ENCODE measurements around the gene MICB. TPM values are rescaled to one million over a fixed set of nuclear protein-coding genes. Genes with fewer than 3 reads are reported as not detected.
"Not testable (repeated sequence)": the region's sequence is repeated elsewhere in the genome, so short reads cannot be mapped to it uniquely, and the experiment has no call there.

The MICB gene
- total RNA-seq (ENCODE audit: low replicate concordance), result 0.14 and 0.86 TPM in 2 replicates
- long read RNA-seq, partial matches to known transcripts, result 0 of 3 reads
- long read RNA-seq, other reads (novel, unspliced or antisense), result 0 of 3 reads

DNA sequence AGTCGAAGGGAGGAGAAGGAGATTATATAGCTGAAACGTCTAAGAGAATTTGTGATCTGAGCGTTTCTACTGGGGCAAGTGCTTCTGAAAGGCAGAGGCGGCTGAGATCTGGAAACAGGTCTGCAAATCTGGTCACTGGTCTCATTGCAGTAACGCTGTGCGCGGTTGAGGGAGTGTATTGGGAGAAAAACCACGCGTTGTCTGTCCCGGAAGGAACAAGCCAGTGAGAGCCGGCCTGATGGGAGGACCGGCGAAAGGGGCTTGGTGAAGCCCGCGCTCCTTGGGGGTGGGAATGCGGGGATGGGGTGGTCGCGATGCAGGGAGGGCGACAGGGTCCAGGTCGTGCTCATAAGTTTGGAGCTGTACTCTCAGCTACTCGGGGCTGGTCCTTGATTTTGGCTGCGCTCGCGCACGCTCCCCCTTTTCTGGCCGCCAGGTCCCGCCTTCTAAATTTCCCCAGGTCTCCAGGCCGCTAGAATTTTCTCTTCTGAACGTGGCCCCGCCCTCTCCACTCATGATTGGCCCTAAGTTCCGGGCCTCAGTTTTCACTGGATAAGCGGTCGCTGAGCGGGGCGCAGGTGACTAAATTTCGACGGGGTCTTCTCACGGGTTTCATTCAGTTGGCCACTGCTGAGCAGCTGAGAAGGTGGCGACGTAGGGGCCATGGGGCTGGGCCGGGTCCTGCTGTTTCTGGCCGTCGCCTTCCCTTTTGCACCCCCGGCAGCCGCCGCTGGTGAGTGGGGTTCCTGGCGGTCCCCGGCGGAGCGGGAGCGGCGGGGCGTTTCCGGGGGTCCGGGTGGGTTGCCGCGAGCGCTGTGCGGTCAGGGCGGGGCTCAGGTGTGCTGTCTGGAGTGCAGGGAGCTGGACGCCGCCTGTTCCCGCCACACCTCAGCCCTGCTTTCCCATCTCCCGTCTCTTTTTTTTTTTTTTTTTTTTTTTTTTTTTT, at the start of gene MICB:
Gene MICB, plus strand, starts transcription at position 615 of the 946 bp plus-strand sequence. Its CDS starts 49 bp downstream, at position 664.
- H3K9me3 Mint-ChIP-seq, result no peaks in the 10 kb centered on the region
- DNase-seq (ENCODE audit: extremely low spot score, unreplicated experiment), result no peak
- peaks cover 93% of the 10 kb centered on the region for H3K27me3 Mint-ChIP-seq
- peaks cover 19% of the 10 kb centered on the region for H3K4me1 Mint-ChIP-seq (ENCODE audit: unreplicated experiment)
- peak within 1 kb of the TSS; percentile 30 for H3K27ac Mint-ChIP-seq
- TF ChIP-seq, protein P1, sequence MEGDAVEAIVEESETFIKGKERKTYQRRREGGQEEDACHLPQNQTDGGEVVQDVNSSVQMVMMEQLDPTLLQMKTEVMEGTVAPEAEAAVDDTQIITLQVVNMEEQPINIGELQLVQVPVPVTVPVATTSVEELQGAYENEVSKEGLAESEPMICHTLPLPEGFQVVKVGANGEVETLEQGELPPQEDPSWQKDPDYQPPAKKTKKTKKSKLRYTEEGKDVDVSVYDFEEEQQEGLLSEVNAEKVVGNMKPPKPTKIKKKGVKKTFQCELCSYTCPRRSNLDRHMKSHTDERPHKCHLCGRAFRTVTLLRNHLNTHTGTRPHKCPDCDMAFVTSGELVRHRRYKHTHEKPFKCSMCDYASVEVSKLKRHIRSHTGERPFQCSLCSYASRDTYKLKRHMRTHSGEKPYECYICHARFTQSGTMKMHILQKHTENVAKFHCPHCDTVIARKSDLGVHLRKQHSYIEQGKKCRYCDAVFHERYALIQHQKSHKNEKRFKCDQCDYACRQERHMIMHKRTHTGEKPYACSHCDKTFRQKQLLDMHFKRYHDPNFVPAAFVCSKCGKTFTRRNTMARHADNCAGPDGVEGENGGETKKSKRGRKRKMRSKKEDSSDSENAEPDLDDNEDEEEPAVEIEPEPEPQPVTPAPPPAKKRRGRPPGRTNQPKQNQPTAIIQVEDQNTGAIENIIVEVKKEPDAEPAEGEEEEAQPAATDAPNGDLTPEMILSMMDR (conservative IDR thresholded peaks at IDR 0.05), result peak; percentile 21
- no peaks in the 10 kb centered on the region for H3K36me3 Mint-ChIP-seq
- H3K4me3 Mint-ChIP-seq, result peak within 1 kb of the TSS; percentile 87

DNA sequence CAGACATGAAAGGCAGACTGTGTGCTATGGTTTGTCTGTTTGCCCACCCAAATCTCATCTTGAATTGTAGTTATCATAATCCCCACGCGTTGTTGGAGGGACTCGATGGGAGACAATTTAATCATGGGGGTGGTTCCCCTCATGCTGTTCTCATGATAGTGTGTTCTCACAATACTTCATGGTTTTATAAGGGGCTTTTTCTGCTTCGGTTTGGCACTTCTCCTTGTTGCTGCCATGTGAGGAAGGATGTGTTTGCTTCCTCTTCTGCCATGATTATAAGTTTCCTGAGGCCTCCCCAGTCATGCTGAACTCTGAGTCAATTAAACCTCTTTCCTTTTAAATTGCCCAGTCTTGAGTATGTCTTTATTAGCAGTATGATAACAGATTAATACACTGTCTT, 47.2 kb upstream of the MICB start:
- no peak for DNase-seq (ENCODE audit: extremely low spot score, unreplicated experiment)
- H3K4me3 Mint-ChIP-seq, result no peak overlapping the region
- TF ChIP-seq, protein P1 (conservative IDR thresholded peaks at IDR 0.05), result no peak
- H3K36me3 Mint-ChIP-seq, result no peaks in the 10 kb centered on the region
- H3K9me3 Mint-ChIP-seq, result no peaks in the 10 kb centered on the region
- no peak overlapping the region for H3K27ac Mint-ChIP-seq
- H3K27me3 Mint-ChIP-seq, result peaks cover 40% of the 10 kb centered on the region
- no peaks in the 10 kb centered on the region for H3K4me1 Mint-ChIP-seq (ENCODE audit: unreplicated experiment)

DNA sequence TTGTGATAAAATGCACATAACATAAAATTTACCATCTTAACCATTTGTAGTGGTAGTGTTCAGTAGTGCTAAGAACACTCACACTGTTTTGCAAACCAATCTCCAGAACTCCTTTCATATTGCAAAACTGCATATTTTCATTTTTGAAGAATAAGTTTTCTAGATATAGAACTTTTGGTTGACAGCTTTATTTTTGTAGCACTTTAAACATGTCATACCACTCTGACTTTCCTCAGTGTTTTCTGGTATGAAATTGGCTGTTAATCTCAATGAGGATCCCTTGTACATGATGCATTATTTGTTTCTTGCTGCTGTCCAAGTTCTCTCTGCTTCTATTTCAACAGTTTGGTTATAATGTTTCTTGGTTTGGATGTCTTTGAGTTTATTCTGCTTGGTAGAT, 45.1 kb upstream of the MICB start:
- H3K4me1 Mint-ChIP-seq (ENCODE audit: unreplicated experiment), result no peaks in the 10 kb centered on the region
- H3K4me3 Mint-ChIP-seq, result no peak overlapping the region
- peaks cover 32% of the 10 kb centered on the region for H3K27me3 Mint-ChIP-seq
- DNase-seq (ENCODE audit: extremely low spot score, unreplicated experiment), result no peak
- H3K27ac Mint-ChIP-seq, result no peak overlapping the region
- H3K9me3 Mint-ChIP-seq, result no peaks in the 10 kb centered on the region
- TF ChIP-seq, protein P1 (conservative IDR thresholded peaks at IDR 0.05), result no peak
- no peaks in the 10 kb centered on the region for H3K36me3 Mint-ChIP-seq

DNA sequence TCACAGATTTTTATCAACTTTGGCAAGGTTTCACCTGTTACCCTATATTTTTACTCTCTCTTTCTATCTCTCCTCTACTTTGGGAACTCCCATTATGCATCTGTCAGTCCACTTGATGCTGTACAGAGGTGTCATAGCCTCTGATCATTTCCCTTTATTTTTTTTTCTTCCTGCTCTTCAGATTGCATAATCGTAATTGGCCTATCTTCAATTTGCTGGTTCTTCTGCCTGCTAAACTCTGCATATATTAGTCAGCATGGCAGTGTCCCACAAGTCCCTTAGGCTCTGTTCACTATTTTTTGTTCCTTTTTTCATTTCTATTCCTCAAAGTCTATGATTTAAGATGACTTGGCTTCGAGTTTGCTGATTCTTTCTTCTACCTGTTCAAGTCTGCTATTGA, 44.7 kb upstream of the MICB start:
- Mint-ChIP-seq H3K4me1 (ENCODE audit: unreplicated experiment) (no peaks in the 10 kb centered on the region), H3K36me3 (no peaks in the 10 kb centered on the region), H3K27me3 (peaks cover 32% of the 10 kb centered on the region), H3K9me3 (no peaks in the 10 kb centered on the region), H3K27ac (no peak overlapping the region), H3K4me3 (no peak overlapping the region)
- DNase-seq (ENCODE audit: extremely low spot score, unreplicated experiment), result no peak
- TF ChIP-seq, protein P1 (conservative IDR thresholded peaks at IDR 0.05), result no peak

DNA sequence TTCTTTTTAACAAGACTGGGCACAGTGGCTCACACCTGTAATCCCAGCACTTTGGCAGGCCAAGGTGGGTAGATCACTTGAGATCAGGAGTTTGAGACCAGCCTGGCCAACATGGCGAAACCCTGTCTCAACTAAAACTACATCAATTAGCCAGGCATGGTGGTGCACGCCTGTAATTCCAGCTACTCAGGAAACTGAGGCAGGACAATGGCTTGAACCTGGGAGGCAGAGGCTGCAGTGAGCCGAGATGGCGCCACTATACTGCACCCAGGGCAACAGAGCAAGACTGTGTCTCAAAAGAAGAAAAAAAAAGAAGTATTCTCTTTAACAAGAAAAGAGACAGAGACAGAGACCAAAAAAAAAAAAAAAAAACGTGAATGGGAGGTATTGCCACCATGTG, 38.1 kb upstream of the MICB start:
- DNase-seq (ENCODE audit: extremely low spot score, unreplicated experiment); H3K4me1 Mint-ChIP-seq (ENCODE audit: unreplicated experiment); H3K36me3 Mint-ChIP-seq; H3K27ac Mint-ChIP-seq; H3K4me3 Mint-ChIP-seq; H3K9me3 Mint-ChIP-seq: not testable (repeated sequence)
- peaks cover 35% of the 10 kb centered on the region for H3K27me3 Mint-ChIP-seq

DNA sequence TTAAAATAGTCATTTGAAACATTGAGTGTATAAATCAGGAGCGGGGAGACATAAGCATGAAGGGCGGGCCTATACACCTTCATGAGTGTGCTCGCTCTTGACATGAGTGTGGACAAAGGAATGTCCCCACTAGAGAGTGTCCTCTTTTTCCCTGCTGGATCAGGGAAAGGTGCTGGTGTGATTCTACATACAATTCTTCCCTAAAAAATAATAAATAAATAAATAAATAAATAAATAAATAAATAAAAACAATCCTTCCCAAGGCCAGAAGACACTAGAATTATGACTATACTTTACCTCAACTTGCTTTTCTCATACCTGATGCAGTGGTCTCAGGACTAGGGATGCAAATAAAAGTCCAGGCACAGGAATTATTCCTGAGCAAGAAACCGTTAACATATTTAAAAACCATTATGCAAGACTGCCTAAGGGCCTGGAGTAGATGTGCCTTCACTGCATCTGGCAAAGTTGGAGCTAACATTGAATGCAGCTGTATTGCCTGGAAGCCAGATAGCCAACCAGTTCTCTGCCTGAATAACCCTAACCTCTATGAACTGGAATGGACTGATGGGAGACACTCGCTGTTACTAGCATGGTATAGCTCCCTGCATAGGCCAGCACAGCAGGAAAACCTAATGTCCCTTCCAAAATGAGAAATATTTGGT, 37.5 kb upstream of the MICB start:
- no peaks in the 10 kb centered on the region for H3K36me3 Mint-ChIP-seq
- H3K27ac Mint-ChIP-seq, result no peak overlapping the region
- H3K27me3 Mint-ChIP-seq, result peaks cover 40% of the 10 kb centered on the region
- no peak for DNase-seq (ENCODE audit: extremely low spot score, unreplicated experiment)
- H3K4me3 Mint-ChIP-seq, result no peak overlapping the region
- no peaks in the 10 kb centered on the region for H3K4me1 Mint-ChIP-seq (ENCODE audit: unreplicated experiment)
- TF ChIP-seq, protein P1 (conservative IDR thresholded peaks at IDR 0.05), result no peak
- no peaks in the 10 kb centered on the region for H3K9me3 Mint-ChIP-seq

Data from type B pancreatic cell (in vitro differentiated cells).